GM21360 (cell line): ENCODE data around the gene CADPS.

Experiments
- ATAC-seq: cut with Tn5 transposase; IDR thresholded peaks from one replicate; pipeline ENCODE4 v1.9.1; 2021; ENCODE audit warnings: mild to moderate bottlenecking, moderate library complexity; ENCODE audit not compliant: unreplicated experiment

CADPS gene

DNA sequence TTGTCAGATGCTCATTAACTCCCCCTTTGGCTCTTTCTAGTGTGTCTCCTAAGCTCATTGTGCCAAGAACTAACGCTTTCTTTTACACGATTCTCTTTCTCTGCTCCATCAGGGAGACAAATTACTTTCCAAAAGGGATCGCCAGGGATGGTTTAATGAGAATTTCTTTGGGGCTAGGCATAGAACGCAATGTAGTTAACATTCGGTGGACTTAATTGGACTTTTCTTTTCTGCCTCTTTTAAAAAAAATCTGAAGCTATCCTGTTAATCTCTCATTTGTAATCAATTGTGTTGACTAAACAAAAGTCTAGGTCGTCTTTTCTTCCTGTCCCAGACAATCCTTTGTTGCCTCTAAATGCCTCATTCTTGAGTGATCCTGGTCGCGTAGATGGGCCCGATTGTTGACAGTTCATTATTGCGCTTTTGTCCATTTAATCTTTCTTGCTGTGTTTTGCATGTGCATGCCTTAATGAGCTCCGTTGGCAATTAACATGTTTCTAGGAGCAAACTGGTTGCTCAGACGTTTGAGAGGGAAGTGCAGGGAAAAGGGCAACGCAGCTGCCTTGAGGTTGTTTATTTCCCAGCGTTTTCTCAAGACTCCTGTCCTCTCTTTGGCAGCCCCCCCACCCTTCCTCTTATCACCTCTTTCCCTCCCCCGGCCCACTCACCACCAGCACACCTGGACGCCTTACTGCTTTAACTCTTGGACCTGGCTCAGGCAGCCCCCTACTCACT is 509.7 kb downstream of the CADPS start:
- no peak for ATAC-seq

DNA sequence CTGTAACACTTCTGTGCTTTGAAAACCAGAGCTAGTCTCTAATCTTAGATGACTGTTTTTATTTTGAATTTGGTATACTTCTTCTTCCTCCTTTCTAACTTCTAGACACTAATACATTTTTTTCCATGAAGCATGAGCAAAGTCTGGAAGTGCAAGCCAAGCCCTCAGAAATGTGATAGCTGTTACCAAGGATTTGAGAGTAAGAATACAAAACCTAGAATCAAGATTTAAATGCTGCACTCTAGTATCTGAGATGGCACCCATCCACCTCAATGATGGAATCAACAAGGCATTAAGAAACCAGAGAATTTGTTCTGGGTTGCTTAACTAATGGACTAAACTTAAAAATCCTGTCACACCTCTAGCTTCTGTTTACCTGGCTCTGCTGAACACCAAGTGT is 511.0 kb downstream of the CADPS start:
- ATAC-seq: no peak

DNA sequence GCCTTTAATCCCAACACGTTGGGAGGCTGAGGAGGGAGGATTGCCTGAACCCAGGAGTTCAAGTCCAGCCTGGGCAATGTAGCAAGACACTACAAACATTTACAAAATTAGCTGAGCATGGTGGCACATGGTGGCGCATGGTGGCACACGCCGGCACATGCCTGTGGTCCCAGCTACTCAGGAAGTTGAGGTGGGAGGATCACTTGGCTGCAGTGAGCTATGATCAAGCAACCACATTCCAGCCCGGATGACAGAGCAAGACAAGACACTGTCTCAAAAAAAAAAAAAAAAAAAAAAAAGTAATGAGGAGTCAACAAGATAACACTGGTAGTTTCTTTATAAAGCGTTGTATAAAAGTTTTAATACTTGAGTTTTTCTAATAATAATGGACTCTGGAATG is 511.9 kb downstream of the CADPS start:
- no peak for ATAC-seq

DNA sequence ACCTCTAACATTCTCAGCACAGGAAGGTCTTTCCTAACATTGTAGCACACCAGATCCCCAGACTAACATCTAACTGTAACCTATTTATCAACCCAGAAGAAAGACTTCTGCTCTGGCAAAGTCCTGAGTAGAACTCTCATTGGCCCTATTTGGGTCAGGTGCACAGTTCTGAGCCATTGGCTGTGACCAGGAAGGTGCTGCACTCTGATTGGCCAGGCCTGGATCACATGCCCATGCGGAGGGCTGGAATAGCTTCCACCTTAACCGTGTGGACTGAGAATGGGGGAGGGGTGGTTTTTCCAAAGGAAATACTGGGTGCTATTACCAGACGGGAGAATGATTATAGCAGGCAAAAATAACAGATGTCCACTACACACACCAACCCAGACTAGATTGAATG is 513.4 kb downstream of the CADPS start:
- ATAC-seq: no peak

DNA sequence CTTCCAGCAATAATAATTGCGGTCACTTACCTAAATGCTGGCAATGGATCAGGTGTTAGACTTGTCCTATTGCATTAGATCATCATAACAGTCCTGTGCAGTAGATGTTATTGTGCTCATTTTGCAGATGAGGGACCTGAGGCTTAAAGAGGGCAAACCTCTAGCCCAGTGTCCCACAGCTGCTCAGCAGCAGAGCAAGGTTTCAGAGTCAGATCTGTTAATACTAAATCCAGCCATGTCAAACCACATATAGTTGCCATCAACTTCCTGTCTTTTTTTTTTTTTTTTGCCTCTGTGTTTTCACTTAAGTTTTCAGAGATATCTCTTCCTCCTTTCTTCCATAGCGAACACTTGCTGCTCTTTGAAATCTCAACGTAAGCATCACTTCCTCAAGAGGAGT is 514.0 kb downstream of the CADPS start:
- ATAC-seq: no peak

DNA sequence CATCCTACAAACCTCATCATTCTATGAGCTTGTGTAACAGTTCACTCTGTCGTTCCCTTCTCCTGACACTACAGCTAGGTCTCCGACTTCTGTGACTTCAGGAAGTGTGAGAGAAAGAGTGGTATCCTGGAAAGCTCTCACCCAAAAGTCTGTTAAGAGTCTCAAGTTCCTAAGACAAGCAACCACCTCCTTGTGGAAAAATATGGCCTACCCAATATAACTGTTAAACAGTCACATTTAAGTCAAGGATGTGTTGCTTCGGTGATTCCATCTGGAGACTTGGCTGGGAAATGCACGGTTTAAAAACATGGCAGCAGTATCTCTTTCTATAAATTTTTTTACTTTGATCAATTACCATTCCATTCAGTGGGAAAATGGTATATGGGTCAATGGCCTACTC is 515.7 kb downstream of the CADPS start:
- no peak for ATAC-seq

DNA sequence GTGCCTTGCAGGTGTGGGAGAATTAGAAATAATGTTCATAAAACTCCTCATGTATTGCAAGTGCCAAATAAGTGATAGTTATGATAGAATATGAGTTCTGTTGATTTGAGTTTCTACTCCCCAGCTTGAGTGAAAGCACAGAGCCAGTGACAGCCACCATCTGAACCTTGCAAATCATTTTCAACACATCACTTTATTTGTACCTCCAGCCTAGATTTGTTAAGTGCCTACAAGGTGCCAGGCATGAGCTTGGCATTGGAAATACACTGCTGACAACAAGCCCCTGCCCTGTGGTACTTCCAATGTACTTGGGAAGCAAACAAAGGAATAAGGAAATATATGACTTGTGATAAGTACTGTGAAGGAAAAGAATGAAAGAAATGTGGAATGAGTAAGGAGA is 518.9 kb downstream of the CADPS start:
- no peak for ATAC-seq

DNA sequence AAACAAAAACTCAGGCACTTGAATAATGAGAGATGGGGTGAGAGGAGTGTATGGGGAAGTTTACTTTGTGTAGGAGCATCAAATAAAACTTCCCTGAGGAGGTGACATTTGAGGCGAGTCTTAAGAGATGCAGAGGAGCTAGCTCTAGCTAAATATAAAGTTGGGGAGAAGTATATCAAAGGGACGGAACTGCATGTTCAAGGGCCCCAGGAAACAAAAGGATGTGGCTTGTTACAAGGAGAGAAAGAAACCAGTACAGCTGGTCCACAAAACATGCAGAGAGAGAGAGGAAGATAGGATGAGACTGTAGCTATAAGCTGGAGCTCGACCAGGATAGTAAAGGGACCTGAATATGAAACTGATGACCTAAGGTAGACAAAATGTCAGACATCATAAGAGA is 519.5 kb downstream of the CADPS start:
- ATAC-seq: no peak
